Measurements from ENCODE around the gene HMCN2.
"Not testable (repeated sequence)": the region's sequence is repeated elsewhere in the genome, so short reads cannot be mapped to it uniquely, and the experiment has no call there.

HMCN2 gene

GRCh38 chr9:130255631-130256134 lies 9.9 kb upstream of the HMCN2 start:
- Histone ChIP-seq H3K4me1 (ENCODE audit: control insufficient read depth, insufficient read depth, low read length) (no peaks in the 10 kb centered on the region), H3K36me3 (ENCODE audit: control insufficient read depth, insufficient read depth, low read length) (no peaks in the 10 kb centered on the region), H3K9ac (ENCODE audit: low read depth, low read length) (no peak overlapping the region), H3K27me3 (ENCODE audit: control insufficient read depth, insufficient read depth, low read length) (no peaks in the 10 kb centered on the region), H3K27ac (ENCODE audit: low read depth, low read length) (no peak overlapping the region), H3K9me3 (ENCODE audit: control insufficient read depth, insufficient read depth, low read length) (peaks cover 7% of the 10 kb centered on the region; the same call in 1 of the 2 replicates), H3K4me3 (ENCODE audit: low read depth, low read length) (no peak overlapping the region)

- no peak overlapping the region for H3K27ac ChIP-seq (ENCODE audit: low read depth, low read length)
- peaks cover 7% of the 10 kb centered on the region; the same call in 1 of the 2 replicates for H3K9me3 ChIP-seq (ENCODE audit: control insufficient read depth, insufficient read depth, low read length)
- H3K27me3 ChIP-seq (ENCODE audit: control insufficient read depth, insufficient read depth, low read length) = no peaks in the 10 kb centered on the region
- no peak overlapping the region for H3K9ac ChIP-seq (ENCODE audit: low read depth, low read length)
- no peaks in the 10 kb centered on the region for H3K4me1 ChIP-seq (ENCODE audit: control insufficient read depth, insufficient read depth, low read length)
- H3K36me3 ChIP-seq (ENCODE audit: control insufficient read depth, insufficient read depth, low read length) = no peaks in the 10 kb centered on the region
- no peak overlapping the region for H3K4me3 ChIP-seq (ENCODE audit: low read depth, low read length)
These were observed 8.9 kb upstream of the HMCN2 start for GRCh38 chr9:130256644-130257043.

GRCh38 chr9:130258137-130258536 lies 7.4 kb upstream of the HMCN2 start:
- H3K9me3 ChIP-seq (ENCODE audit: control insufficient read depth, insufficient read depth, low read length); H3K4me3 ChIP-seq (ENCODE audit: low read depth, low read length); H3K36me3 ChIP-seq (ENCODE audit: control insufficient read depth, insufficient read depth, low read length); H3K4me1 ChIP-seq (ENCODE audit: control insufficient read depth, insufficient read depth, low read length); H3K27ac ChIP-seq (ENCODE audit: low read depth, low read length); H3K27me3 ChIP-seq (ENCODE audit: control insufficient read depth, insufficient read depth, low read length); H3K9ac ChIP-seq (ENCODE audit: low read depth, low read length): not testable (repeated sequence)

- Histone ChIP-seq H3K4me3 (ENCODE audit: low read depth, low read length) (no peak overlapping the region), H3K27me3 (ENCODE audit: control insufficient read depth, insufficient read depth, low read length) (no peaks in the 10 kb centered on the region; the same call in 1 of the 2 replicates), H3K27ac (ENCODE audit: low read depth, low read length) (peak overlapping the region; percentile 72), H3K9ac (ENCODE audit: low read depth, low read length) (no peak overlapping the region), H3K9me3 (ENCODE audit: control insufficient read depth, insufficient read depth, low read length) (peaks cover 7% of the 10 kb centered on the region; the same call in 1 of the 2 replicates), H3K4me1 (ENCODE audit: control insufficient read depth, insufficient read depth, low read length) (no peaks in the 10 kb centered on the region), H3K36me3 (ENCODE audit: control insufficient read depth, insufficient read depth, low read length) (no peaks in the 10 kb centered on the region)
These were observed 6.5 kb upstream of the HMCN2 start for GRCh38 chr9:130259044-130259443.

GRCh38 chr9:130260816-130261765 lies 4.5 kb upstream of the HMCN2 start:
- H3K9ac ChIP-seq (ENCODE audit: low read depth, low read length) = no peak overlapping the region
- no peak overlapping the region for H3K4me3 ChIP-seq (ENCODE audit: low read depth, low read length)
- no peak overlapping the region for H3K27ac ChIP-seq (ENCODE audit: low read depth, low read length)
- peaks cover 13% of the 10 kb centered on the region for H3K27me3 ChIP-seq (ENCODE audit: control insufficient read depth, insufficient read depth, low read length)
- H3K4me1 ChIP-seq (ENCODE audit: control insufficient read depth, insufficient read depth, low read length) = no peaks in the 10 kb centered on the region
- H3K9me3 ChIP-seq (ENCODE audit: control insufficient read depth, insufficient read depth, low read length) = peaks cover 7% of the 10 kb centered on the region; the same call in 1 of the 2 replicates
- no peaks in the 10 kb centered on the region for H3K36me3 ChIP-seq (ENCODE audit: control insufficient read depth, insufficient read depth, low read length)

- no peaks in the 10 kb centered on the region for H3K4me1 ChIP-seq (ENCODE audit: control insufficient read depth, insufficient read depth, low read length)
- no peak overlapping the region for H3K27ac ChIP-seq (ENCODE audit: low read depth, low read length)
- no peak overlapping the region for H3K4me3 ChIP-seq (ENCODE audit: low read depth, low read length)
- H3K36me3 ChIP-seq (ENCODE audit: control insufficient read depth, insufficient read depth, low read length) = no peaks in the 10 kb centered on the region
- peaks cover 7% of the 10 kb centered on the region; the same call in 1 of the 2 replicates for H3K9me3 ChIP-seq (ENCODE audit: control insufficient read depth, insufficient read depth, low read length)
- H3K9ac ChIP-seq (ENCODE audit: low read depth, low read length) = no peak overlapping the region
- H3K27me3 ChIP-seq (ENCODE audit: control insufficient read depth, insufficient read depth, low read length) = peaks cover 25% of the 10 kb centered on the region
These were observed 3.4 kb upstream of the HMCN2 start for GRCh38 chr9:130262061-130262745.

- no peak overlapping the region for H3K27ac ChIP-seq (ENCODE audit: low read depth, low read length)
- H3K27me3 ChIP-seq (ENCODE audit: control insufficient read depth, insufficient read depth, low read length) = peaks cover 30% of the 10 kb centered on the region
- peaks cover 7% of the 10 kb centered on the region; the same call in 1 of the 2 replicates for H3K9me3 ChIP-seq (ENCODE audit: control insufficient read depth, insufficient read depth, low read length)
- H3K36me3 ChIP-seq (ENCODE audit: control insufficient read depth, insufficient read depth, low read length) = no peaks in the 10 kb centered on the region
- H3K4me3 ChIP-seq (ENCODE audit: low read depth, low read length) = no peak overlapping the region
- H3K4me1 ChIP-seq (ENCODE audit: control insufficient read depth, insufficient read depth, low read length) = no peaks in the 10 kb centered on the region
- H3K9ac ChIP-seq (ENCODE audit: low read depth, low read length) = no peak overlapping the region
These were observed 2.8 kb upstream of the HMCN2 start for GRCh38 chr9:130262771-130263170.

GRCh38 chr9:130263601-130264413 lies 1.8 kb upstream of the HMCN2 start:
- H3K27me3 ChIP-seq (ENCODE audit: control insufficient read depth, insufficient read depth, low read length) = peaks cover 33% of the 10 kb centered on the region

GRCh38 chr9:130264414-130265350 lies 878 bp upstream of the HMCN2 start:
- Histone ChIP-seq H3K9ac (ENCODE audit: low read depth, low read length) (no peak overlapping the region), H3K27ac (ENCODE audit: low read depth, low read length) (no peak overlapping the region), H3K27me3 (ENCODE audit: control insufficient read depth, insufficient read depth, low read length) (peaks cover 33% of the 10 kb centered on the region), H3K9me3 (ENCODE audit: control insufficient read depth, insufficient read depth, low read length) (peaks cover under 1% of the 10 kb centered on the region; the same call in 1 of the 2 replicates), H3K36me3 (ENCODE audit: control insufficient read depth, insufficient read depth, low read length) (no peaks in the 10 kb centered on the region), H3K4me1 (ENCODE audit: control insufficient read depth, insufficient read depth, low read length) (peaks cover 7% of the 10 kb centered on the region; the same call in 1 of the 2 replicates), H3K4me3 (ENCODE audit: low read depth, low read length) (peak overlapping the region; percentile 69)

More at GRCh38 chr9:130263601-130264413, 1.8 kb upstream of the HMCN2 start:
- Histone ChIP-seq H3K36me3 (ENCODE audit: control insufficient read depth, insufficient read depth, low read length) (no peaks in the 10 kb centered on the region), H3K27ac (ENCODE audit: low read depth, low read length) (no peak overlapping the region), H3K4me3 (ENCODE audit: low read depth, low read length) (no peak overlapping the region), H3K9ac (ENCODE audit: low read depth, low read length) (no peak overlapping the region), H3K9me3 (ENCODE audit: control insufficient read depth, insufficient read depth, low read length) (peaks cover 7% of the 10 kb centered on the region; the same call in 1 of the 2 replicates), H3K4me1 (ENCODE audit: control insufficient read depth, insufficient read depth, low read length) (peaks cover 7% of the 10 kb centered on the region; the same call in 1 of the 2 replicates)

Data from HUES48 (cell line).